HepG2 (cell line): Measurements from ENCODE around the gene MAFB. TPM values are rescaled to one million over a fixed set of nuclear protein-coding genes. Genes with fewer than 3 reads are reported as not detected.

ENCODE experiments used
- ADNP ChIP-seq: sonication (generic); formaldehyde crosslinking; IDR thresholded peaks from 2 replicates; pipeline ENCODE4 v1.4.0; 2020; ENCODE audit warnings: missing genetic modification reagents
- CCDC6 ChIP-seq: sonication (generic); formaldehyde crosslinking; IDR thresholded peaks from 2 replicates; pipeline ENCODE4 v1.8.1; 2022; ENCODE audit warnings: mild to moderate bottlenecking, missing genetic modification reagents, moderate library complexity
- HNRNPUL1 ChIP-seq: fragments of 200-400 bp; formaldehyde crosslinking; IDR thresholded peaks from 2 replicates; pipeline ENCODE4 v1.6.1; 2017; ENCODE audit warnings: low read depth, mild to moderate bottlenecking, low read length, moderate library complexity
- JUN ChIP-seq: sonication (generic); formaldehyde crosslinking; IDR thresholded peaks from 2 replicates; pipeline ENCODE4 v1.4.0; 2020; ENCODE audit warnings: mild to moderate bottlenecking, missing genetic modification reagents
- KDM5A ChIP-seq: fragments of 200-600 bp; sonication (generic); IDR thresholded peaks from 2 replicates; pipeline ENCODE4 v1.7.0; 2018; ENCODE audit warnings: antibody characterized with exemption, mild to moderate bottlenecking, low read length, borderline replicate concordance
- KDM6A ChIP-seq: IDR thresholded peaks from 2 replicates; pipeline ENCODE4 v1.6.1; 2016; ENCODE audit warnings: low read depth
- MEF2D ChIP-seq: sonication (generic); formaldehyde crosslinking; IDR thresholded peaks from 2 replicates; pipeline ENCODE4 v1.5.1; 2020; ENCODE audit warnings: mild to moderate bottlenecking, missing genetic modification reagents
- NR2C2 ChIP-seq: sonication (generic); formaldehyde crosslinking; IDR thresholded peaks from 2 replicates; pipeline ENCODE4 v1.4.0; 2020; ENCODE audit warnings: missing genetic modification reagents, mild to moderate bottlenecking, moderate library complexity, borderline replicate concordance
- NRL ChIP-seq: sonication (generic); formaldehyde crosslinking; IDR thresholded peaks from 2 replicates; pipeline ENCODE4 v1.5.0; 2020; ENCODE audit warnings: missing genetic modification reagents, mild to moderate bottlenecking, moderate library complexity, borderline replicate concordance
- SIX4 ChIP-seq: sonication (generic); formaldehyde crosslinking; IDR thresholded peaks from 2 replicates; pipeline ENCODE4 v1.4.0; 2020; ENCODE audit warnings: missing genetic modification reagents
- SP4 ChIP-seq: sonication (generic); formaldehyde crosslinking; IDR thresholded peaks from 2 replicates; pipeline ENCODE4 v1.8.1; 2023; ENCODE audit warnings: mild to moderate bottlenecking, missing genetic modification reagents
- SRSF9 ChIP-seq: fragments of 200-400 bp; formaldehyde crosslinking; IDR thresholded peaks from 2 replicates; pipeline ENCODE4 v1.6.1; 2018; ENCODE audit warnings: borderline replicate concordance, mild to moderate bottlenecking, low read depth, low read length; ENCODE audit not compliant: insufficient read depth, poor library complexity, severe bottlenecking
- TBP ChIP-seq: sonication (generic); formaldehyde crosslinking; IDR thresholded peaks from 2 replicates; pipeline ENCODE4 v1.5.0; 2020; ENCODE audit warnings: missing genetic modification reagents
- ZNF121 ChIP-seq: sonication (generic); formaldehyde crosslinking; IDR thresholded peaks from 2 replicates; pipeline ENCODE4 v1.5.0; 2020; ENCODE audit warnings: mild to moderate bottlenecking, missing genetic modification reagents
- ZNF136 ChIP-seq: sonication (generic); formaldehyde crosslinking; IDR thresholded peaks from 2 replicates; pipeline ENCODE4 v1.8.1; 2022; ENCODE audit warnings: low read depth, mild to moderate bottlenecking, moderate library complexity, missing genetic modification reagents
- ZNF350 ChIP-seq: sonication (generic); formaldehyde crosslinking; IDR thresholded peaks from 2 replicates; pipeline ENCODE4 v1.4.0; 2020; ENCODE audit warnings: mild to moderate bottlenecking, low read depth, missing genetic modification reagents, borderline replicate concordance
- ZNF407 ChIP-seq: sonication (generic); formaldehyde crosslinking; IDR thresholded peaks from one replicate; pipeline ENCODE4 v1.5.1; 2020; ENCODE audit warnings: mild to moderate bottlenecking, missing genetic modification reagents; ENCODE audit errors: not compliant biosample characterization
- ZNF570 ChIP-seq: sonication (generic); formaldehyde crosslinking; IDR thresholded peaks from 2 replicates; pipeline ENCODE4 v1.4.0; 2020; ENCODE audit warnings: mild to moderate bottlenecking, missing genetic modification reagents, borderline replicate concordance
- ZNF780A ChIP-seq: sonication (generic); formaldehyde crosslinking; IDR thresholded peaks from 2 replicates; pipeline ENCODE4 v1.8.0; 2022; ENCODE audit warnings: mild to moderate bottlenecking, missing genetic modification reagents, moderate library complexity
- ZNF781 ChIP-seq: sonication (generic); formaldehyde crosslinking; IDR thresholded peaks from 2 replicates; pipeline ENCODE4 v1.5.1; 2020; ENCODE audit warnings: borderline replicate concordance, mild to moderate bottlenecking, missing genetic modification reagents; ENCODE audit errors: not compliant biosample characterization
- polyA plus RNA-seq, 8 experiments: library from polyadenylated mRNA; depleted of rRNA in 3 of 8; stranded (reverse) in 7 of 8; unstranded in 1 of 8; fragments of >200 nt; fragmentation: Illumina TruSeq in 4 of 8; extraction: Trizol in 4 of 8; gene quantifications; 2 replicates each; pipeline versions ENCODE4 v1.2.1 to v1.2.3, GENCODE V29; 2011 to 2016; ENCODE audit warnings: low read depth in 4 of 8, missing spikeins in 1 of 8, mixed read lengths in 1 of 8; ENCODE audit not compliant: insufficient read depth in 1 of 8
- total RNA-seq, 5 experiments: library from RNA; depleted of rRNA; stranded (reverse); fragments of >200 nt; fragmentation: Illumina TruSeq; extraction: Trizol; gene quantifications; 2 replicates each; pipeline ENCODE4 v1.2.3, GENCODE V29; 2016; ENCODE audit warnings: low read depth in 1 of 5
- TF ChIP-seq, protein P1 (sequence below): sonication (generic); formaldehyde crosslinking; IDR thresholded peaks from 2 replicates; pipeline ENCODE4 v1.5.0; 2020; ENCODE audit warnings: missing genetic modification reagents

MAFB gene
- total and polyA plus RNA-seq, 2 of the 13 experiments (the other 11 are each of a cell fraction or from before 2014, with no cell fraction given), result 0.08 to 0.11 TPM

DNA sequence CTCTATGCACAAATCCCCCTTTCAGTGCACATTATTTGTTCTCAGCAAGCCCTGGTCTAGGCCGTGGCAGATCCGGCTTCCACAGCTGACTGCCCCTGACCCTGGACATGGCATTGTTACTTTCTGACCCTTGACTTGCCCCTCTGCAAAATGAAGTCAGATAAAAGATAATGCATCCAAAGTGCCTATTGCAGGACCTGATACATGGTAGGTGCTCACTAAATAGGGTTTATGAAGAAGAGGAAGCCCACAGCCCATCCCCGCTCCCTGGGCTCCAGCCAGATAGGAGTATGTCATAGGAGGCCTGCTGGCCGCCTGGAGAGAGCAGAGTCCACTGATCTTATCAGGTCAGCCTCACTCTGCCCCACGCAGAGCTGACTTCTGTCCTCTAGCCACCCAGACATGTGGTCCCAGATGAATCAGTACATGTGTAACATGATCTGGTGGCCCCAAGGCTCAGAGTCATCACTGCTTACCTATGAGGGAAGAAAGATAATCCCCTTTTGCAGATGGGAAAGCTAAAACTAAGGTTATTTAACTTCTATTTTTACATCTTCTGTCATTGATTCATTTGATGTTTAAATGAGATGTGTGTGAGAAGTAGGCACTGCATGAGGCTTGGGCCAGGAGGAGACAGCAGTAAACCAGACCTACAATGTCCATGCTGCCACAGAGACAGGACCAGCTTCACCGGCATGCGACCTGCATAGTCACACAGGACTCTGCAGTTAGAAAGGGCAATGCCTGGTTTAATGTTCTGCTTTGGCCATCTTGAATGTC lies 20.4 kb downstream of the MAFB start (continued):
- TF ChIP-seq ZNF407 (CRISPR knock-in tag) (no peak), ADNP (no peak), HNRNPUL1 (no peak), ZNF781 (CRISPR knock-in tag) (peak; percentile 72), TBP (CRISPR knock-in tag) (no peak), SP4 (no peak), ZNF350 (CRISPR knock-in tag) (peak; percentile 71; the same call in 1 of the 2 replicates), MEF2D (CRISPR knock-in tag) (peak; percentile 81), KDM6A (CRISPR knock-in tag) (peak; percentile 81; the same call in 1 of the 2 replicates), SRSF9 (no peak), CCDC6 (no peak), ZNF570 (CRISPR knock-in tag) (no peak), ZNF136 (CRISPR knock-in tag) (no peak), KDM5A (no peak), JUN (CRISPR knock-in tag) (peak; percentile 86), SIX4 (peak; percentile 99), NR2C2 (CRISPR knock-in tag) (peak; percentile 8; the same call in 1 of the 2 replicates), ZNF121 (no peak), ZNF780A (CRISPR knock-in tag) (no peak), NRL (CRISPR knock-in tag) (peak; percentile 74; the same call in 1 of the 2 replicates)
- TF ChIP-seq, protein P1, sequence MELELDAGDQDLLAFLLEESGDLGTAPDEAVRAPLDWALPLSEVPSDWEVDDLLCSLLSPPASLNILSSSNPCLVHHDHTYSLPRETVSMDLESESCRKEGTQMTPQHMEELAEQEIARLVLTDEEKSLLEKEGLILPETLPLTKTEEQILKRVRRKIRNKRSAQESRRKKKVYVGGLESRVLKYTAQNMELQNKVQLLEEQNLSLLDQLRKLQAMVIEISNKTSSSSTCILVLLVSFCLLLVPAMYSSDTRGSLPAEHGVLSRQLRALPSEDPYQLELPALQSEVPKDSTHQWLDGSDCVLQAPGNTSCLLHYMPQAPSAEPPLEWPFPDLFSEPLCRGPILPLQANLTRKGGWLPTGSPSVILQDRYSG (CRISPR knock-in tag), result no peak
